Body of pancreas (tissue), 4 donors: Measurements from ENCODE around the gene APOH. TPM values are rescaled to one million over a fixed set of nuclear protein-coding genes. Genes with fewer than 3 reads are reported as not detected.

ENCODE experiments used
- ATAC-seq: fragments of 150-250 bp; one replicate; pipeline ENCODE4 v1.9.1; 2016
- DNase-seq, 4 donors: peaks; one replicate each; pipeline ENCODE4 v3.0.0-alpha.2; 2019
- H3K27ac ChIP-seq, 4 donors: fragments of 200-600 bp; sonication (generic); 1 replicate in 3 of 4; 2 replicates in 1 of 4; pipeline versions ENCODE4 v1.5.1 to v1.6.1; 2016 to 2019; ENCODE audit warnings: mild to moderate bottlenecking in 1 of 4, mixed read lengths in 1 of 4, moderate library complexity in 1 of 4
- H3K27me3 ChIP-seq, 2 donors: fragments of 200-600 bp; sonication (generic); one replicate each; pipeline ENCODE4 v1.6.0; 2016; ENCODE audit warnings: mild to moderate bottlenecking in 1 of 2
- H3K36me3 ChIP-seq, 2 donors: fragments of 200-600 bp; sonication (generic); replicated peaks in 1 of 2; 2 replicates each; pipeline ENCODE4 v1.5.1; 2016; ENCODE audit warnings: low read depth in 2 of 2; ENCODE audit not compliant: insufficient read depth in 1 of 2
- H3K4me1 ChIP-seq: fragments of 200-600 bp; sonication (generic); one replicate; pipeline ENCODE4 v1.6.0; 2016
- H3K4me3 ChIP-seq, 2 donors: fragments of 200-600 bp; sonication (generic); 1 replicate in 1 of 2; 2 replicates in 1 of 2; pipeline ENCODE4 v1.5.1; 2016 to 2019
- H3K9me3 ChIP-seq, 3 donors: fragments of 200-600 bp; sonication (generic); 1 replicate in 2 of 3; 2 replicates in 1 of 3; pipeline ENCODE4 v1.5.1; 2016
- POLR2A ChIP-seq, 3 donors: fragments of 450-650 bp; IDR thresholded peaks; one replicate each; pipeline ENCODE4 v1.6.1; 2016; ENCODE audit warnings: antibody characterized with exemption in 3 of 3, mild to moderate bottlenecking in 2 of 3
- WGBS, 2 donors: methylation state at CpG; one replicate each; pipeline ENCODE4 v1.1.5; 2017; 5-methylcytosine and 5-hydroxymethylcytosine counted together
- intact Hi-C: fragments of 100-400 bp; cut with DNase I; formaldehyde crosslinking; loops from one replicate; pipeline ENCODE4 v1.15.1; 2023
- total RNA-seq, 2 donors: library from RNA; depleted of rRNA; stranded (reverse); fragments of >200 nt; gene quantifications; one replicate each; pipeline ENCODE4 v1.1.0, GENCODE V29; 2016
- TF ChIP-seq, protein P1 (sequence below), 7 experiments: fragments of 450-650 bp in 4 of 7; fragments of 200-600 bp in 3 of 7; sonication (generic) in 3 of 7; IDR thresholded peaks; one replicate each; pipeline ENCODE4 v1.5.1; 2016 to 2019; ENCODE audit warnings: antibody characterized with exemption in 7 of 7

APOH gene
- total RNA-seq, 2 donors from 2014 or later, result 5.4 to 22.1 TPM

DNA sequence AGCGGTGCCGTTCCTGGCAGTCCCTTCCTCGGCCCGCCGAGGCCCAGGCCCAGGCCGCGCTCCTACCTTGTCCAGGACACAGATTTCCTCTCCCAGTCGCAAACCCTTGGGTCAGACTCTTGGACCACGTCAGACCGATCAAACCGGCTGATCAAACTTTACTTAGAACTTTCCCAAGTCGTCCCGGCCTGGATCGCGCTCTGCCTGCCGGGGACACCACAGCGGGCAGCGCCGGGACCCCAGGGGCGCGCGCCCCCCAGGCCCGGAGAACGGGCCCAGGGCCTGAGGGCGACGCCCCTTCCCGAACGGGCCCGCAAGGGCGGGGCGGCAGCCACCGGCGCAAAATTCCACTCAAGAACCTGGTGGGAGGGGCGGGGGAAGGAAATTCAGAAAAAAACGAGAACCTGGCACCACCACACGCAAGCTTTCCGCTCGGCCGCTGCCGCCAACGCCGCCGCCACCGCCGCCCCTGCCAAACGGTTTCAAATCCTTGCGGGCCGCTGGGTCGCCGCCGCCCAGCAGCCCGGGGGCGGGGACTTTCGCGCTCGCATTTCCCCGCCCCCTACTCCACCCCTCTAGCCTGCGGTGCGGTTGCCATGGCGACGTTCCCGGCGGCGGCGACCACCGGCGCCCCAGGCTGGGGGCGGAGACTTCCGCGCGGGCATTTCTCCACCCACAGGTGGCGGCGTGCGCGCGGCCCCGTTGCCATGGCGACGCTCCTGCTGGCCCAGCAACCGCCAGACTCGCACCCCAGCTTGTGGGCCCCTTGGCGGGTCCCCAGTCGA is 37.4 kb downstream of the APOH start, which contains the start of gene CEP112:
Gene CEP112 (minus strand): TSS at position 541 of the 785 bp plus-strand sequence.
- Histone ChIP-seq H3K27me3 (no peaks in the 10 kb centered on the region), H3K27ac (peak within 1 kb of the TSS in 3 of 4 donors; percentile 77 to 83 (median 80)), H3K36me3 (no peaks in the 10 kb centered on the region), H3K4me1 (peaks cover 17% of the 10 kb centered on the region), H3K9me3 (no peaks in the 10 kb centered on the region), H3K4me3 (peak within 1 kb of the TSS; percentile 74 to 94)
- ATAC-seq, result peak; percentile 83
- WGBS, 2 donors, result 0% methylated on average over 80 of the region's 83 CpGs; no CpG with 5 or more reads in 1 of the 2 donors
- TF ChIP-seq POLR2A (IDR thresholded peaks at IDR 0.05), result peak in 2 of 3 donors; percentile 30 to 47
- TF ChIP-seq, protein P1, sequence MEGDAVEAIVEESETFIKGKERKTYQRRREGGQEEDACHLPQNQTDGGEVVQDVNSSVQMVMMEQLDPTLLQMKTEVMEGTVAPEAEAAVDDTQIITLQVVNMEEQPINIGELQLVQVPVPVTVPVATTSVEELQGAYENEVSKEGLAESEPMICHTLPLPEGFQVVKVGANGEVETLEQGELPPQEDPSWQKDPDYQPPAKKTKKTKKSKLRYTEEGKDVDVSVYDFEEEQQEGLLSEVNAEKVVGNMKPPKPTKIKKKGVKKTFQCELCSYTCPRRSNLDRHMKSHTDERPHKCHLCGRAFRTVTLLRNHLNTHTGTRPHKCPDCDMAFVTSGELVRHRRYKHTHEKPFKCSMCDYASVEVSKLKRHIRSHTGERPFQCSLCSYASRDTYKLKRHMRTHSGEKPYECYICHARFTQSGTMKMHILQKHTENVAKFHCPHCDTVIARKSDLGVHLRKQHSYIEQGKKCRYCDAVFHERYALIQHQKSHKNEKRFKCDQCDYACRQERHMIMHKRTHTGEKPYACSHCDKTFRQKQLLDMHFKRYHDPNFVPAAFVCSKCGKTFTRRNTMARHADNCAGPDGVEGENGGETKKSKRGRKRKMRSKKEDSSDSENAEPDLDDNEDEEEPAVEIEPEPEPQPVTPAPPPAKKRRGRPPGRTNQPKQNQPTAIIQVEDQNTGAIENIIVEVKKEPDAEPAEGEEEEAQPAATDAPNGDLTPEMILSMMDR (IDR thresholded peaks at IDR 0.05), result peak in 3 of 7 experiments; percentile 16 to 30 (median 21)
- intact Hi-C loops, result no loop called here
- DNase-seq, result peak; percentile 78 to 88 (median 84)

DNA sequence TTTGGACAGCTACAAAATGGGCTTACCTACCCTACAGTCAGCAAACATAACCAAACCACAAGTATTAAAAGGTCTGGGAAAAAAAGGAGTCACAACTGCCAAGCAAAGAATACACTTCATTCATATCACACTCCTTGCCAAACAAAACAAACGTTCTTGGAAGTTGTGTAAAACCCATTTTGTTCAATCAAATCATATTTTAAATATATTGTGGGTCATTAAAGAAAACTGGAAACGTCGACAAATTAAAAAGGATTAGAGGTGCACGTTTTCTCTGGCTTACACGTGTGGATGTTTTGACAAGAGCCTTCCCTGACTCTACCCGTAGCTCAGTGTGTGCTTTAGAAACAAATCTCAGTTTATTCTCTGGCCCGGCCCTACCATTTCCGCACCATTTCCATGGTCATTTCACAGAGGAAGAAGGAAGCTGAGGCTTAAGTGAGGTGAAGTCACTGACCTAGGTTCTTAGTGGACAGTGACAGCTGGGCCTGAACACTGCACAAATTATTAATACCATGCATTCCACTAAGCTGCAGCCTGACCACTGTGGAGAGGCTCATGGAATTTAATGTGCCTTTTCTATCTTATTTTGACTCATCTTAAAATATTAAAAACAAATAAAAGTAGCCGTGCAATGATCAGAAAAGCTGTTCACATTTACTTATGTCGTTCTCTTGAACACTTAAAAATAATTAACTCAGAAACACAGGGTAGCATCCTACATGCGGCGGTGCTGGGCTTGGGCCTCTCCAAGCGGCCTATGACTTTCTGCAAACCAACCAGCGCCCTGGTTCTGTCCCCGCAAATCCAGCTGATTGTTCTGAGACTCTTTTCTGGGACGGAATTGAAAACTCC is 38.2 kb downstream of the APOH start:
- peak in 1 of 4 donors; percentile 4 for DNase-seq
- H3K4me3 ChIP-seq, result peak overlapping the region; percentile 74 to 94
- H3K36me3 ChIP-seq, result no peaks in the 10 kb centered on the region
- no peak for TF ChIP-seq POLR2A (IDR thresholded peaks at IDR 0.05)
- TF ChIP-seq, protein P1 (IDR thresholded peaks at IDR 0.05), result no peak
- peaks cover 17% of the 10 kb centered on the region for H3K4me1 ChIP-seq
- peak overlapping the region in 3 of 4 donors; percentile 77 to 83 (median 80) for H3K27ac ChIP-seq
- WGBS, 2 donors, result 12 to 15% methylated on average over 16 of the region's 16 CpGs
- intact Hi-C loops, result no loop called here
- no peaks in the 10 kb centered on the region for H3K9me3 ChIP-seq
- ATAC-seq, result peak; percentile 38
- no peaks in the 10 kb centered on the region for H3K27me3 ChIP-seq

DNA sequence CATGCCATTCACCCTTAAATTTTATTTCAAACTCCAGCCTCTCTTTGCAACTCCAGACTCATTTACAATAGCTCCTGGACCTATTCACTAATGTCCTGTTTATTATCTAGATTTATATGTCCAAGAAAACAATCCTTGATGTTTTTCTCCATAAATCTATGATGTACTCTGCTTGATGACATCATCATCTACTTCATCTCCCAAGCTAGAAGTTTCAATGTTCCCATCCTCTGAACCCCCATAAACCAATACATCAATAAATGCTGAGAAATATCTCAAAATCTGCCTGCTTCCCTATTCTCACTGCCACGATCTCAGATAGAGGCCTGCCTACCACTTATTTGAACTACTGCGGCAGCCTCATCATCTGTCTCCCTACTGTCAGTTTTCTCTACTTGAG is 41.5 kb downstream of the APOH start:
- Histone ChIP-seq H3K27me3 (no peaks in the 10 kb centered on the region), H3K36me3 (no peaks in the 10 kb centered on the region), H3K27ac (no peak overlapping the region), H3K4me1 (peaks cover 17% of the 10 kb centered on the region), H3K9me3 (no peaks in the 10 kb centered on the region), H3K4me3 (no peak overlapping the region)
- 84 to 94% methylated on average over 2 of the region's 2 CpGs for WGBS, 2 donors
- TF ChIP-seq POLR2A (IDR thresholded peaks at IDR 0.05), result no peak
- TF ChIP-seq, protein P1 (IDR thresholded peaks at IDR 0.05), result no peak
- intact Hi-C loops, result no loop called here
- ATAC-seq, result no peak
- no peak for DNase-seq

DNA sequence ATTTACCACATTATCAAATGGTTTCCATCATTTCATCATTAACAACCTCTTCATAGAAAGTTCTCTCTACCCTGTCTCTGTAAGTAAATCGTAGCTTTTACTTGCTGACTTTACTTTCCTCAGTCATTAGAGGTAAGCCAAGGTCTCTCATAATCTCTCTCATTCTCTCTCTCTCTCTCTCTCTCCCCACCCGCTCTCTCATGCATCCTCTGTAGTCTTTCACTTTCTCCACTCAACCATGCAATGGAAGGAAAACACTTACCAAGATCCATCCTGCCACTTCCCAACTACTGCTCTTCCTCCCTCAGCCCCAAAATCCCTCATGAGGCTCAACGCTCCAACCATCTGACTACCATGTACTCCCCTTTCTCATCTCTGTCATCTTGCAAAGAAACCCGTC is 43.4 kb downstream of the APOH start:
- peaks cover 6% of the 10 kb centered on the region for H3K4me1 ChIP-seq
- no peak overlapping the region for H3K4me3 ChIP-seq
- DNase-seq (no peak), ATAC-seq (no peak)
- TF ChIP-seq, protein P1 (IDR thresholded peaks at IDR 0.05), result no peak
- TF ChIP-seq POLR2A (IDR thresholded peaks at IDR 0.05), result no peak
- WGBS, 2 donors, result 88 to 92% methylated on average over 4 of the region's 4 CpGs
- H3K36me3 ChIP-seq, result no peaks in the 10 kb centered on the region
- no peaks in the 10 kb centered on the region for H3K9me3 ChIP-seq
- intact Hi-C loops, result no loop called here
- H3K27me3 ChIP-seq, result no peaks in the 10 kb centered on the region
- H3K27ac ChIP-seq, result no peak overlapping the region
